Nephron progenitor cell (in vitro differentiated cells): ENCODE data around the gene GRB7.
"Not testable (repeated sequence)": the region's sequence is repeated elsewhere in the genome, so short reads cannot be mapped to it uniquely, and the experiment has no call there.

Experiments
- DNase-seq: peaks from one replicate; pipeline ENCODE4 v3.0.0; 2021
- H3K27ac Mint-ChIP-seq: 2 replicates; pipeline ENCODE4 v1.8.0; 2021; ENCODE audit warnings: mild to moderate bottlenecking, moderate library complexity, mixed read lengths
- H3K27me3 Mint-ChIP-seq: 2 replicates; pipeline ENCODE4 v1.8.0; 2021; ENCODE audit warnings: mild to moderate bottlenecking, low read depth, mixed read lengths; ENCODE audit not compliant: poor library complexity
- H3K36me3 Mint-ChIP-seq: 2 replicates; pipeline ENCODE4 v1.8.0; 2021; ENCODE audit warnings: low read depth, mixed read lengths
- H3K4me1 Mint-ChIP-seq: 2 replicates; pipeline ENCODE4 v1.8.0; 2021; ENCODE audit warnings: mixed read lengths
- H3K4me3 Mint-ChIP-seq: 2 replicates; pipeline ENCODE4 v1.8.0; 2021; ENCODE audit warnings: mild to moderate bottlenecking, moderate library complexity, mixed read lengths
- H3K9me3 Mint-ChIP-seq: 2 replicates; pipeline ENCODE4 v1.8.0; 2021; ENCODE audit warnings: mild to moderate bottlenecking, moderate library complexity, mixed read lengths
- TF ChIP-seq, protein P1 (sequence below): fragments of 200-600 bp; sonication (generic); IDR thresholded peaks from 2 replicates; pipeline ENCODE4 v1.5.0; 2021; ENCODE audit warnings: antibody characterized with exemption

Gene GRB7

DNA sequence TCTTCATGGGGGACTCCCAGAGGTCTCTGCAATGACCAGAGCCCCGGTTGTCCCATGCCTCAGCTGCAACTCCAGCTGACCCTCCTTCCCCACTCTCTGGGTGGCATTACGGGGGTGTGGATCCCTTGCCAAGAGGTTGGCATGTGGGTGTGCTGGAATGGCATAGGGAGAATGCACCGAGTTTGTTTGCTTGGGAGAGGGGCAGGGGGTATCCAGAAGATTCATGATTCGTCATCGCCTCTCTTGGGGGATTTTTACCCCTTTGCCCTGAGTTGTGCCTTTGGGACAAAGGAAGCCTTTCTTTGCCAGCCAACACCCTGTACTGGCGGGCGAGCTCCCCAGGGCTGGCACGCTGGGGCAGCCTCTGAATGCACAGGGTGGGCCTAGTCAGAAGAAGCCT, 31.4 kb upstream of the GRB7 start:
- TF ChIP-seq, protein P1, sequence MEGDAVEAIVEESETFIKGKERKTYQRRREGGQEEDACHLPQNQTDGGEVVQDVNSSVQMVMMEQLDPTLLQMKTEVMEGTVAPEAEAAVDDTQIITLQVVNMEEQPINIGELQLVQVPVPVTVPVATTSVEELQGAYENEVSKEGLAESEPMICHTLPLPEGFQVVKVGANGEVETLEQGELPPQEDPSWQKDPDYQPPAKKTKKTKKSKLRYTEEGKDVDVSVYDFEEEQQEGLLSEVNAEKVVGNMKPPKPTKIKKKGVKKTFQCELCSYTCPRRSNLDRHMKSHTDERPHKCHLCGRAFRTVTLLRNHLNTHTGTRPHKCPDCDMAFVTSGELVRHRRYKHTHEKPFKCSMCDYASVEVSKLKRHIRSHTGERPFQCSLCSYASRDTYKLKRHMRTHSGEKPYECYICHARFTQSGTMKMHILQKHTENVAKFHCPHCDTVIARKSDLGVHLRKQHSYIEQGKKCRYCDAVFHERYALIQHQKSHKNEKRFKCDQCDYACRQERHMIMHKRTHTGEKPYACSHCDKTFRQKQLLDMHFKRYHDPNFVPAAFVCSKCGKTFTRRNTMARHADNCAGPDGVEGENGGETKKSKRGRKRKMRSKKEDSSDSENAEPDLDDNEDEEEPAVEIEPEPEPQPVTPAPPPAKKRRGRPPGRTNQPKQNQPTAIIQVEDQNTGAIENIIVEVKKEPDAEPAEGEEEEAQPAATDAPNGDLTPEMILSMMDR, result no peak
- Mint-ChIP-seq H3K4me3 (no peak overlapping the region), H3K9me3 (no peaks in the 10 kb centered on the region), H3K27me3 (peaks cover 6% of the 10 kb centered on the region), H3K36me3 (peaks cover 9% of the 10 kb centered on the region), H3K27ac (no peak overlapping the region), H3K4me1 (peaks cover 38% of the 10 kb centered on the region)
- no peak for DNase-seq

DNA sequence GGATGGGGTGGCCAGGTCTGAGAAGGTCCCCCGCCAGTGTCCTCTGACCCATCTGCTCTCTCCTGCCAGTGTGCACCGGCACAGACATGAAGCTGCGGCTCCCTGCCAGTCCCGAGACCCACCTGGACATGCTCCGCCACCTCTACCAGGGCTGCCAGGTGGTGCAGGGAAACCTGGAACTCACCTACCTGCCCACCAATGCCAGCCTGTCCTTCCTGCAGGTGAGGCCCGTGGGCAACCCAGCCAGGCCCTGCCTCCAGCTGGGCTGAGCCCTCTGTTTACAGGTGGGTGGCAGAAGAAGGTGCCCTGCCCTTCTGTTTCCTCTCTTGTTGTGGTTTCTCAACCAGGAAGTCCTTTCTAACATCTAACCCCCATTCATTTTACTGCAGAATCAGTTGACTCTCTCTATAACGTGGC, 30.8 kb upstream of the GRB7 start:
- peaks cover 4% of the 10 kb centered on the region for H3K27me3 Mint-ChIP-seq
- no peaks in the 10 kb centered on the region for H3K9me3 Mint-ChIP-seq
- H3K4me3 Mint-ChIP-seq, result no peak overlapping the region
- DNase-seq, result no peak
- H3K4me1 Mint-ChIP-seq, result peaks cover 32% of the 10 kb centered on the region
- H3K36me3 Mint-ChIP-seq, result peaks cover 9% of the 10 kb centered on the region
- no peak overlapping the region for H3K27ac Mint-ChIP-seq
- TF ChIP-seq, protein P1, result no peak

DNA sequence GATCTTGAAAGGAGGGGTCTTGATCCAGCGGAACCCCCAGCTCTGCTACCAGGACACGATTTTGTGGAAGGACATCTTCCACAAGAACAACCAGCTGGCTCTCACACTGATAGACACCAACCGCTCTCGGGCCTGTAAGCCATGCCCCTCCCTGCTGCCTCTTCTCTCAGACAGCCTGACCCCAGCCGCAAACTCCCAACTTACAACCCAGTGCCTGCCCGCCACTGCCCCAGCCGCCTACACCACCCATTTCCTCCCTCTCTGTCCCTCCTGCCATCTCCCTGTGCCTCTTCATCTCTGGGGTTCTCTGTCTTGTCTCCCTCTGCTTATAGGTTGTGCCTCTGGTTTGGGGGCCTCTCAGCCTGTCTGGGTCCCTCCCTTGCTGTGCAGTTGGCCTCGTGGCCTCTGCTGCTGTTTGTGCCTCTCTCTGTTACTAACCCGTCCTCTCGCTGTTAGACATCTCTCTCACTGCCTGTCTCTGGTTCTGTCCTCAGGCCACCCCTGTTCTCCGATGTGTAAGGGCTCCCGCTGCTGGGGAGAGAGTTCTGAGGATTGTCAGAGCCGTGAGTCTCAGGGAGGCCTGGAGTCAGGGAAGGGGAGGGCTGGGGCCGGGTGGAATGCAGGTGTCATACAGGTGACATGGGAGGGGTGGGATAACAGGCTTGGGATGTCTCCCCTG, 28.3 kb upstream of the GRB7 start:
- Mint-ChIP-seq H3K27ac (peak overlapping the region; percentile 54), H3K4me3 (no peak overlapping the region), H3K9me3 (no peaks in the 10 kb centered on the region), H3K27me3 (peaks cover 4% of the 10 kb centered on the region), H3K36me3 (peaks cover 17% of the 10 kb centered on the region), H3K4me1 (peaks cover 9% of the 10 kb centered on the region)
- DNase-seq, result no peak
- TF ChIP-seq, protein P1, result no peak

DNA sequence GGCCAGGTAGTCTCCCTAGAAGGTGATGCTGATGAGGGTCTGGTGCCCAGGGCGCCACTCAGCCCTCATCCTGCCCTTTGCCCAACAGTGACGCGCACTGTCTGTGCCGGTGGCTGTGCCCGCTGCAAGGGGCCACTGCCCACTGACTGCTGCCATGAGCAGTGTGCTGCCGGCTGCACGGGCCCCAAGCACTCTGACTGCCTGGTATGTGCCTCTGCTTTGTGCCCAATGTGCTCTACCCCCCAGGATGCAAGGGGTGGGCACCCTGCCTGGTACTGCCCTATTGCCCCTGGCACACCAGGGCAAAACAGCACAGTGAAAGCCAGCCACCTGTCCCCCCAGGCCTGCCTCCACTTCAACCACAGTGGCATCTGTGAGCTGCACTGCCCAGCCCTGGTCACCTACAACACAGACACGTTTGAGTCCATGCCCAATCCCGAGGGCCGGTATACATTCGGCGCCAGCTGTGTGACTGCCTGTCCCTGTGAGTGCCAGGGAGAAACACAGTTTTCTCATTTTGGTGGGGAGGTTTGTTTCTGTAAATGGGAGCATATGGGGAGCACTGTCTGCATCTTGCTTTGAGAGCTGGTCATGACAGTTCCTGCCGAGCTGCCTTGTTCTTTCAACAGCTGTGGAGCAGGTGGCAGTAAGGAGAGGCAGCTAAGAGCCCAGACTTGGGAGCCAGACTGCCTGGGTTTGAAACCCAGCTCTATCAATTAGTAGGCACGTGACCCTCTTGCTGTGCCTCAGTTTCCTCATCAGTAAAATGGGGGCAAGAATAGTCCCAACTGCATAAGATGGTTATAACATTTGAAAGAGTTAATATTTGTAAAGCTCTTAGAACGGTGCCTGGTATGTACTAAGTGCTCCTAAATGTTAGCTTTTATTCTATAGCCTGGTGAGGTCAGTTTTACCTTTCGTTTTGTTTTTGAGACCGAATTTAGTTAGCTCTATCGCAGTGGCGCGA, 27.5 kb upstream of the GRB7 start:
- H3K9me3 Mint-ChIP-seq, result no peaks in the 10 kb centered on the region
- H3K36me3 Mint-ChIP-seq, result peaks cover 17% of the 10 kb centered on the region
- H3K27me3 Mint-ChIP-seq, result no peaks in the 10 kb centered on the region
- H3K4me1 Mint-ChIP-seq, result peaks cover 1% of the 10 kb centered on the region
- DNase-seq, result no peak
- no peak overlapping the region for H3K27ac Mint-ChIP-seq
- no peak overlapping the region for H3K4me3 Mint-ChIP-seq
- TF ChIP-seq, protein P1, result no peak

DNA sequence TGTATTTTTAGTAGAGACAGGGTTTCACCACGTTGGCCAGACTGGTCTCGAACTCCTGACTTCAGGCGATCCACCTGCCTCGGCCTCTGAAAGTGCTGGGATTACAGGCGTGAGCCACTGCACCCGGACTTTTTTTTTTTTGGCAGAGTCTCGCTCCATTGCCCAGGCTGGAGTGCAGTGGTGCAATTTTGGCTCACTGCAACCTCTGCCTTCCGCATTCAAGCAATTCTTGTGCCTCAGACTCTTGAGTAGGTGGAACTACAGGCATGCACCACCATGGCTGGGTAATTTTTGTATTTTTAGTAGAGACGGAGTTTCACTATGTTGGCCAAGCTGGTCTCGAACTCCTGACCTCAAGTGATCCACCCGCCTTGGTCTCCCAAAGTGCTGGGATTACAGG, 26.7 kb upstream of the GRB7 start:
- Mint-ChIP-seq H3K36me3 (peaks cover 17% of the 10 kb centered on the region), H3K27ac (peak overlapping the region; percentile 36)
- not testable (repeated sequence) for H3K27me3 Mint-ChIP-seq, H3K4me3 Mint-ChIP-seq, DNase-seq, H3K9me3 Mint-ChIP-seq, H3K4me1 Mint-ChIP-seq

DNA sequence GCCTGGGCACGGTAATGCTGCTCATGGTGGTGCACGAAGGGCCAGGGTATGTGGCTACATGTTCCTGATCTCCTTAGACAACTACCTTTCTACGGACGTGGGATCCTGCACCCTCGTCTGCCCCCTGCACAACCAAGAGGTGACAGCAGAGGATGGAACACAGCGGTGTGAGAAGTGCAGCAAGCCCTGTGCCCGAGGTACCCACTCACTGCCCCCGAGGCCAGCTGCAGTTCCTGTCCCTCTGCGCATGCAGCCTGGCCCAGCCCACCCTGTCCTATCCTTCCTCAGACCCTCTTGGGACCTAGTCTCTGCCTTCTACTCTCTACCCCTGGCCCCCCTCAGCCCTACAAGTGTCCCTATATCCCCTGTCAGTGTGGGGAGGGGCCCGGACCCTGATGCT, 25.9 kb upstream of the GRB7 start:
- Mint-ChIP-seq H3K4me3 (no peak overlapping the region), H3K9me3 (no peaks in the 10 kb centered on the region), H3K27ac (no peak overlapping the region), H3K36me3 (peaks cover 17% of the 10 kb centered on the region), H3K4me1 (no peaks in the 10 kb centered on the region), H3K27me3 (no peaks in the 10 kb centered on the region)
- TF ChIP-seq, protein P1, result no peak
- DNase-seq, result no peak
